HuH-7 (cell line): ENCODE measurements around the gene MMP24OS.
A peak's percentile ranks its signal among the peaks of the same experiment; 100 is the strongest.
"Not testable (repeated sequence)": the region's sequence is repeated elsewhere in the genome, so short reads cannot be mapped to it uniquely, and the experiment has no call there.

ENCODE experiments used
- DNase-seq: peaks from one replicate; pipeline ENCODE4 v3.0.0; 2011; ENCODE audit warnings: low spot score

Gene MMP24OS

GRCh38 chr20:35277531-35278395 lies at the start of gene MMP24OS:
TSS of gene MMP24OS (minus strand) at chr20:35278122. CDS start at chr20:35277929, 193 bp downstream.
- DNase-seq: peak; percentile 96

GRCh38 chr20:35327074-35327976 lies 49.4 kb upstream of the MMP24OS start:
- peak; percentile 83 for DNase-seq

GRCh38 chr20:35326740-35327073 lies 48.8 kb upstream of the MMP24OS start:
- DNase-seq: no peak

- DNase-seq: no peak
These were observed 48.3 kb upstream of the MMP24OS start for GRCh38 chr20:35326021-35326739.

GRCh38 chr20:35325401-35325800 lies 47.5 kb upstream of the MMP24OS start:
- DNase-seq: no peak

- no peak for DNase-seq
These were observed 42.6 kb upstream of the MMP24OS start for GRCh38 chr20:35320396-35321126.

GRCh38 chr20:35319871-35320197 lies 41.9 kb upstream of the MMP24OS start:
- no peak for DNase-seq

- DNase-seq: no peak
These were observed 41.4 kb upstream of the MMP24OS start for GRCh38 chr20:35319192-35319870.

GRCh38 chr20:35318502-35319157 lies 40.7 kb upstream of the MMP24OS start:
- DNase-seq: no peak

GRCh38 chr20:35317416-35318210 lies 39.7 kb upstream of the MMP24OS start:
- DNase-seq: no peak

- DNase-seq: no peak
These were observed 38.2 kb upstream of the MMP24OS start for GRCh38 chr20:35316086-35316485.

GRCh38 chr20:35315632-35316020 lies 37.7 kb upstream of the MMP24OS start:
- DNase-seq: not testable (repeated sequence)

GRCh38 chr20:35314816-35315631 lies 37.1 kb upstream of the MMP24OS start:
- no peak for DNase-seq

GRCh38 chr20:35312318-35312717 lies 34.4 kb upstream of the MMP24OS start:
- no peak for DNase-seq

- DNase-seq: no peak
These were observed 33.9 kb upstream of the MMP24OS start for GRCh38 chr20:35311822-35312221.

GRCh38 chr20:35311409-35311808 lies 33.5 kb upstream of the MMP24OS start:
- no peak for DNase-seq

GRCh38 chr20:35307666-35308653 lies 30.0 kb upstream of the MMP24OS start:
- DNase-seq: no peak
